OCI-LY3 (cell line): Measurements from ENCODE around the gene GRAMD4.

Experiments
- EZH2phosphoT487 ChIP-seq: fragments of 200-600 bp; shearing (Covaris generic); IDR thresholded peaks from 2 replicates; pipeline ENCODE4 v1.6.1; 2018; ENCODE audit warnings: antibody characterized with exemption, mixed run types, low read depth
- TF ChIP-seq, protein P1 (sequence below): fragments of 200-600, 300-600 bp; sonication (generic); IDR thresholded peaks from 2 replicates; pipeline ENCODE4 v1.5.1; 2014; ENCODE audit warnings: antibody characterized with exemption, low read length, low read depth

DNA sequence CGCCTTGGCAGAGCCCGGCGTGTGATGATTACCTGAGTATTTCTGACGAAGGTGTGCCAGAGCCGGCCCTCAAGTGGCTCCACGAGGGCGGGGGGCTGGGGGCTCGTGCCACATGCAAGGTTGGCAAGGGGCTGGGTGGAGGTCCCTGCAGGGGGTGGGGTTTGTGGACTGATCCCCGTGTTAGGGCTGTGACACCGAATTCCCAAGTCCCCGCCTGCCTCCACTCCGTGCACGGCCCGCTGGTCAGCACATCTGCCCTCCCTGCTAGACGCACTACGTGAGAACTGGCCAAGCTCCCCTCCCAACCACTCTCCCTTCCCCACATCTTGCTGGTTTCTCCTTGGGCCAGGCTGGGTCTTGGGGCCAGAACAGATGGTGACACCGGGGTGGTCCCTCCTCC is 34.2 kb downstream of the GRAMD4 start:
- TF ChIP-seq, protein P1, sequence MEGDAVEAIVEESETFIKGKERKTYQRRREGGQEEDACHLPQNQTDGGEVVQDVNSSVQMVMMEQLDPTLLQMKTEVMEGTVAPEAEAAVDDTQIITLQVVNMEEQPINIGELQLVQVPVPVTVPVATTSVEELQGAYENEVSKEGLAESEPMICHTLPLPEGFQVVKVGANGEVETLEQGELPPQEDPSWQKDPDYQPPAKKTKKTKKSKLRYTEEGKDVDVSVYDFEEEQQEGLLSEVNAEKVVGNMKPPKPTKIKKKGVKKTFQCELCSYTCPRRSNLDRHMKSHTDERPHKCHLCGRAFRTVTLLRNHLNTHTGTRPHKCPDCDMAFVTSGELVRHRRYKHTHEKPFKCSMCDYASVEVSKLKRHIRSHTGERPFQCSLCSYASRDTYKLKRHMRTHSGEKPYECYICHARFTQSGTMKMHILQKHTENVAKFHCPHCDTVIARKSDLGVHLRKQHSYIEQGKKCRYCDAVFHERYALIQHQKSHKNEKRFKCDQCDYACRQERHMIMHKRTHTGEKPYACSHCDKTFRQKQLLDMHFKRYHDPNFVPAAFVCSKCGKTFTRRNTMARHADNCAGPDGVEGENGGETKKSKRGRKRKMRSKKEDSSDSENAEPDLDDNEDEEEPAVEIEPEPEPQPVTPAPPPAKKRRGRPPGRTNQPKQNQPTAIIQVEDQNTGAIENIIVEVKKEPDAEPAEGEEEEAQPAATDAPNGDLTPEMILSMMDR = no peak
- TF ChIP-seq EZH2phosphoT487 = no peak
